WTC11 (cell line): ENCODE results near the gene DTNA.

ENCODE experiments used
- ARID4B ChIP-seq: sonication (generic); formaldehyde crosslinking; IDR thresholded peaks from 2 replicates; pipeline ENCODE4 v1.8.0; 2023; ENCODE audit warnings: missing genetic modification reagents, mild to moderate bottlenecking, borderline replicate concordance
- CTCF ChIP-seq: fragments of 200-600 bp; IDR thresholded peaks from 2 replicates; pipeline ENCODE4 v1.8.0; 2022; ENCODE audit warnings: antibody characterized with exemption
- ETV6 ChIP-seq: sonication (generic); formaldehyde crosslinking; IDR thresholded peaks from 2 replicates; pipeline ENCODE4 v1.8.1; 2022; ENCODE audit warnings: mild to moderate bottlenecking, missing genetic modification reagents
- GABPB1 ChIP-seq: sonication (generic); formaldehyde crosslinking; IDR thresholded peaks from 2 replicates; pipeline ENCODE4 v1.8.1; 2023; ENCODE audit warnings: mild to moderate bottlenecking, missing genetic modification reagents
- MAX ChIP-seq: sonication (generic); formaldehyde crosslinking; IDR thresholded peaks from 2 replicates; pipeline ENCODE4 v1.8.0; 2022; ENCODE audit warnings: mild to moderate bottlenecking, missing genetic modification reagents
- MYBL2 ChIP-seq: sonication (generic); formaldehyde crosslinking; IDR thresholded peaks from 2 replicates; pipeline ENCODE4 v1.8.1; 2023; ENCODE audit warnings: mild to moderate bottlenecking, moderate library complexity, missing genetic modification reagents
- ZBTB21 ChIP-seq: sonication (generic); formaldehyde crosslinking; IDR thresholded peaks from 2 replicates; pipeline ENCODE4 v1.8.1; 2023; ENCODE audit warnings: mild to moderate bottlenecking, missing genetic modification reagents, borderline replicate concordance

- TF ChIP-seq CTCF, result no peak
- TF ChIP-seq ZBTB21 (CRISPR knock-in tag), result no peak
- no peak for TF ChIP-seq MAX
- TF ChIP-seq MYBL2 (CRISPR knock-in tag), result no peak
- no peak for TF ChIP-seq ETV6 (CRISPR knock-in tag)
- no peak for TF ChIP-seq ARID4B (CRISPR knock-in tag)
- no peak for TF ChIP-seq GABPB1
Measured at GRCh38 chr18:34847408-34847807, 137.3 kb downstream of the DTNA start.
